ENCODE measurements around the gene ZDHHC22.

GRCh38 chr14:77116172-77116817, 25.3 kb downstream of the ZDHHC22 start:
- TF ChIP-seq CTCF (tag by site-specific recombination; IDR thresholded peaks at IDR 0.05) (no peak), ZNF521 (tag by site-specific recombination; IDR thresholded peaks at IDR 0.05) (no peak), ZFP41 (tag by site-specific recombination; IDR thresholded peaks at IDR 0.05; ENCODE audit: borderline replicate concordance) (no peak), ZNF274 (IDR thresholded peaks at IDR 0.05; ENCODE audit: low read length) (no peak), ZNF274 (tag by site-specific recombination; IDR thresholded peaks at IDR 0.05; ENCODE audit: borderline replicate concordance) (no peak), ZNF416 (tag by site-specific recombination; IDR thresholded peaks at IDR 0.05) (no peak), ZNF610 (tag by site-specific recombination; IDR thresholded peaks at IDR 0.05; ENCODE audit: borderline replicate concordance) (no peak), ZNF501 (tag by site-specific recombination; IDR thresholded peaks at IDR 0.05) (no peak), HOXC10 (CRISPR knock-in tag; IDR thresholded peaks at IDR 0.05) (no peak), ZNF777 (tag by site-specific recombination; IDR thresholded peaks at IDR 0.05; ENCODE audit: borderline replicate concordance) (no peak)
